Caco-2 (cell line): ENCODE results near the gene FUT6. TPM values are rescaled to one million over a fixed set of nuclear protein-coding genes. Genes with fewer than 3 reads are reported as not detected.
"Not testable (repeated sequence)": the region's sequence is repeated elsewhere in the genome, so short reads cannot be mapped to it uniquely, and the experiment has no call there.

Experiments used
- BruUV-seq: library from RNA; stranded (reverse); fragments of 400-500 nt; replicated peaks from 2 replicates; lab custom pipeline; 2021; lab: Mats Ljungman, UMichigan
- CTCF ChIA-PET: fragments of 300-600 bp; sonication (Branson Sonifier 250); formaldehyde crosslinking; loops from one replicate; lab custom pipeline; 2022; ENCODE audit warnings: antibody characterized with exemption; lab: Charles Lee
- POLR2A ChIA-PET: fragments of 300-600 bp; sonication (Branson Sonifier 250); formaldehyde crosslinking; loops from one replicate; lab custom pipeline; 2022; ENCODE audit warnings: antibody characterized with exemption; lab: Charles Lee
- DNase-seq, 2 experiments: peaks; one replicate each; pipeline versions ENCODE4 v3.0.0 to v3.0.0-alpha.2; 2020 to 2022
- H3K27me3 ChIP-seq: replicated peaks from 2 replicates; pipeline ENCODE4 v1.6.0; 2011; ENCODE audit warnings: low read length; ENCODE audit not compliant: control insufficient read depth, insufficient read depth
- H3K36me3 ChIP-seq: 2 replicates; pipeline ENCODE4 v1.5.1; 2011; ENCODE audit warnings: low read length; ENCODE audit not compliant: control insufficient read depth, insufficient read depth
- H3K4me1 ChIP-seq: fragments of 250-450 bp; sonication (Bioruptor Pico); 2 replicates; pipeline ENCODE4 v1.5.1; 2020; ENCODE audit warnings: mild to moderate bottlenecking
- H3K4me3 ChIP-seq: 2 replicates; pipeline ENCODE4 v1.5.1; 2011; ENCODE audit warnings: low read depth, mild to moderate bottlenecking, control low read depth, low read length
- H3K9me3 ChIP-seq: fragments of 250-450 bp; sonication (Bioruptor Pico); 2 replicates; pipeline ENCODE4 v1.5.1; 2020; ENCODE audit warnings: mild to moderate bottlenecking, moderate library complexity
- H3K27ac Mint-ChIP-seq: one replicate; pipeline ENCODE4 v1.8.0; 2022; ENCODE audit warnings: mixed read lengths; ENCODE audit not compliant: unreplicated experiment
- H3K27me3 Mint-ChIP-seq: one replicate; pipeline ENCODE4 v1.8.0; 2022; ENCODE audit warnings: mixed read lengths; ENCODE audit not compliant: insufficient read depth, unreplicated experiment
- H3K36me3 Mint-ChIP-seq: one replicate; pipeline ENCODE4 v1.8.0; 2022; ENCODE audit warnings: mild to moderate bottlenecking, mixed read lengths; ENCODE audit not compliant: insufficient read depth, unreplicated experiment
- H3K4me1 Mint-ChIP-seq: one replicate; pipeline ENCODE4 v1.8.0; 2022; ENCODE audit warnings: low read depth, mixed read lengths; ENCODE audit not compliant: unreplicated experiment
- H3K4me3 Mint-ChIP-seq: one replicate; pipeline ENCODE4 v1.8.0; 2022; ENCODE audit warnings: mild to moderate bottlenecking, moderate library complexity, mixed read lengths; ENCODE audit not compliant: unreplicated experiment
- H3K9me3 Mint-ChIP-seq: one replicate; pipeline ENCODE4 v1.8.0; 2022; ENCODE audit warnings: mixed read lengths; ENCODE audit not compliant: unreplicated experiment
- intact Hi-C: fragments of 100-400 bp; cut with micrococcal nuclease; formaldehyde crosslinking; loops from one replicate; pipeline ENCODE4 v1.10.0; 2022; ENCODE audit not compliant: unreplicated experiment
- total RNA-seq: library from RNA; stranded (reverse); gene quantifications from 2 replicates; pipeline ENCODE4 v1.2.3, GENCODE V29; 2022
- TF ChIP-seq, protein P1 (sequence below), 2 experiments: fragments of 200-600 bp in 1 of 2; IDR thresholded peaks; 1 replicate in 1 of 2; 2 replicates in 1 of 2; pipeline versions ENCODE4 v1.5.1 to v1.8.0; 2011 to 2022; ENCODE audit warnings: antibody characterized with exemption in 1 of 2, control low read depth in 1 of 2, inconsistent platforms in 1 of 2, low read depth in 1 of 2, low read length in 1 of 2, mild to moderate bottlenecking in 1 of 2, moderate library complexity in 1 of 2; ENCODE audit not compliant: insufficient read depth in 1 of 2, severe bottlenecking in 1 of 2, unreplicated experiment in 1 of 2

Gene FUT6
- total RNA-seq, 1 experiment from 2014 or later: not detected

GRCh38 chr19:5851302-5851701 is 11.8 kb upstream of the FUT6 start, which contains the start of gene FUT3:
FUT3 (minus strand) TSS chr19:5851449.
- H3K36me3 Mint-ChIP-seq: no peaks in the 10 kb centered on the region
- H3K27ac Mint-ChIP-seq: no peak within 1 kb of the TSS
- H3K4me3 Mint-ChIP-seq: no peak within 1 kb of the TSS
- no peaks in the 10 kb centered on the region for H3K9me3 Mint-ChIP-seq
- no peaks in the 10 kb centered on the region for H3K4me1 Mint-ChIP-seq
- BruUV-seq: no TSS peak
- TF ChIP-seq, protein P1, sequence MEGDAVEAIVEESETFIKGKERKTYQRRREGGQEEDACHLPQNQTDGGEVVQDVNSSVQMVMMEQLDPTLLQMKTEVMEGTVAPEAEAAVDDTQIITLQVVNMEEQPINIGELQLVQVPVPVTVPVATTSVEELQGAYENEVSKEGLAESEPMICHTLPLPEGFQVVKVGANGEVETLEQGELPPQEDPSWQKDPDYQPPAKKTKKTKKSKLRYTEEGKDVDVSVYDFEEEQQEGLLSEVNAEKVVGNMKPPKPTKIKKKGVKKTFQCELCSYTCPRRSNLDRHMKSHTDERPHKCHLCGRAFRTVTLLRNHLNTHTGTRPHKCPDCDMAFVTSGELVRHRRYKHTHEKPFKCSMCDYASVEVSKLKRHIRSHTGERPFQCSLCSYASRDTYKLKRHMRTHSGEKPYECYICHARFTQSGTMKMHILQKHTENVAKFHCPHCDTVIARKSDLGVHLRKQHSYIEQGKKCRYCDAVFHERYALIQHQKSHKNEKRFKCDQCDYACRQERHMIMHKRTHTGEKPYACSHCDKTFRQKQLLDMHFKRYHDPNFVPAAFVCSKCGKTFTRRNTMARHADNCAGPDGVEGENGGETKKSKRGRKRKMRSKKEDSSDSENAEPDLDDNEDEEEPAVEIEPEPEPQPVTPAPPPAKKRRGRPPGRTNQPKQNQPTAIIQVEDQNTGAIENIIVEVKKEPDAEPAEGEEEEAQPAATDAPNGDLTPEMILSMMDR (IDR thresholded peaks at IDR 0.05; ENCODE audit: insufficient read depth in 1 of 2, low read depth in 1 of 2, low read length in 1 of 2, severe bottlenecking in 1 of 2, unreplicated experiment in 1 of 2): no peak
- POLR2A ChIA-PET: no interaction called here
- H3K9me3 ChIP-seq: no peaks in the 10 kb centered on the region
- no peak for DNase-seq
- no peaks in the 10 kb centered on the region for H3K36me3 ChIP-seq
- H3K27me3 ChIP-seq: no peaks in the 10 kb centered on the region
- H3K27me3 Mint-ChIP-seq: no peaks in the 10 kb centered on the region
- intact Hi-C loops: no loop called here
- no peak within 1 kb of the TSS for H3K4me3 ChIP-seq
- no peaks in the 10 kb centered on the region for H3K4me1 ChIP-seq
- CTCF ChIA-PET: interaction anchor here (0.7 kb wide), 1 partner anchor 13 kb away, joined by 3 read pairs; no protein-coding TSS in a partner anchor

GRCh38 chr19:5850743-5851293 is 11.3 kb upstream of the FUT6 start:
- ChIA-PET POLR2A (no interaction called here), CTCF (interaction anchor here (0.7 kb wide), 1 partner anchor 13 kb away, joined by 3 read pairs; no protein-coding TSS in a partner anchor)
- Mint-ChIP-seq H3K27me3 (no peaks in the 10 kb centered on the region), H3K4me1 (no peaks in the 10 kb centered on the region), H3K27ac (no peak overlapping the region), H3K36me3 (no peaks in the 10 kb centered on the region), H3K9me3 (no peaks in the 10 kb centered on the region), H3K4me3 (no peak overlapping the region)
- BruUV-seq: no TSS peak
- Histone ChIP-seq H3K27me3 (no peaks in the 10 kb centered on the region), H3K4me3 (no peak overlapping the region), H3K36me3 (no peaks in the 10 kb centered on the region), H3K9me3 (no peaks in the 10 kb centered on the region), H3K4me1 (no peaks in the 10 kb centered on the region)
- DNase-seq: no peak
- TF ChIP-seq, protein P1 (IDR thresholded peaks at IDR 0.05; ENCODE audit: insufficient read depth in 1 of 2, low read depth in 1 of 2, low read length in 1 of 2, severe bottlenecking in 1 of 2, unreplicated experiment in 1 of 2): no peak
- intact Hi-C loops: no loop called here

DNA sequence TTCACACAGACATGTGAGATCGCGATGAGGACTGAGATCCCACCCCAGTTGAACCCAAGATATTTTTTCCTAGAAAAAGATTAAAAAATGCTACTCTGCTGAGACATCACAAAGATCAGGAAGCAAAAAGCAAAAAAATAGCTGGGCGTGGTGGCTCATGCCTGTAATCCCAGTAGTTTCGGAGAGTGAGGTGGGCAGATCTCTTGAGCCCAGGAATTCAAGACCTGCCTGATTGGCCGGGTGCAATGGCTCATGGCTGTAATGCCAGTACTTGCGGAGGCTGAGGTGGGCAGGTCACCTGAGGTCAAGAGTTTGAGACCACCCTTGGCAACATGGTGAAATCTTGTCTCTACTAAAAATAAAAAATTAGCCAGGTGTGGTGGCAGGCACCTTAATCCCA is 10.7 kb upstream of the FUT6 start:
- intact Hi-C loops: no loop called here
- H3K4me3 Mint-ChIP-seq: no peak overlapping the region
- no peaks in the 10 kb centered on the region for H3K36me3 Mint-ChIP-seq
- DNase-seq: no peak
- H3K27ac Mint-ChIP-seq: no peak overlapping the region
- BruUV-seq: no TSS peak
- ChIA-PET CTCF (no interaction called here), POLR2A (no interaction called here)
- H3K9me3 Mint-ChIP-seq: no peaks in the 10 kb centered on the region
- Histone ChIP-seq H3K4me3 (no peak overlapping the region), H3K4me1 (no peaks in the 10 kb centered on the region), H3K9me3 (no peaks in the 10 kb centered on the region), H3K27me3 (no peaks in the 10 kb centered on the region), H3K36me3 (no peaks in the 10 kb centered on the region)
- H3K4me1 Mint-ChIP-seq: no peaks in the 10 kb centered on the region
- no peaks in the 10 kb centered on the region for H3K27me3 Mint-ChIP-seq
- TF ChIP-seq, protein P1 (IDR thresholded peaks at IDR 0.05; ENCODE audit: insufficient read depth in 1 of 2, low read depth in 1 of 2, low read length in 1 of 2, severe bottlenecking in 1 of 2, unreplicated experiment in 1 of 2): no peak

GRCh38 chr19:5848621-5849020 is 9.1 kb upstream of the FUT6 start:
- H3K27ac Mint-ChIP-seq, DNase-seq, H3K36me3 ChIP-seq, H3K9me3 ChIP-seq, H3K4me3 Mint-ChIP-seq, intact Hi-C loops, H3K27me3 ChIP-seq, H3K27me3 Mint-ChIP-seq, BruUV-seq, POLR2A ChIA-PET, H3K4me1 Mint-ChIP-seq, H3K4me3 ChIP-seq, H3K36me3 Mint-ChIP-seq, CTCF ChIA-PET, H3K4me1 ChIP-seq, H3K9me3 Mint-ChIP-seq: not testable (repeated sequence)

- H3K4me1 Mint-ChIP-seq, H3K9me3 ChIP-seq, H3K36me3 Mint-ChIP-seq, H3K9me3 Mint-ChIP-seq, H3K27ac Mint-ChIP-seq, H3K27me3 Mint-ChIP-seq, CTCF ChIA-PET, H3K27me3 ChIP-seq, intact Hi-C loops, POLR2A ChIA-PET, BruUV-seq, DNase-seq, H3K4me3 Mint-ChIP-seq, H3K4me1 ChIP-seq, H3K4me3 ChIP-seq, H3K36me3 ChIP-seq: not testable (repeated sequence)
Measured at GRCh38 chr19:5847846-5848245, 8.3 kb upstream of the FUT6 start.
